Upper lobe of left lung (tissue), 6 donors: ENCODE data around the gene MYO7A. TPM values are rescaled to one million over a fixed set of nuclear protein-coding genes. Genes with fewer than 3 reads are reported as not detected.

Experiments
- ATAC-seq, 2 donors: fragments of 200-7000 bp; cut with Tn5 transposase; one replicate each; pipeline ENCODE4 v1.9.1; 2022; ENCODE audit warnings: mild to moderate bottlenecking in 2 of 2, moderate library complexity in 2 of 2; ENCODE audit not compliant: low FRiP score in 2 of 2
- DNase-seq, 2 donors: peaks; one replicate each; pipeline ENCODE4 v3.0.0-alpha.2; 2019 to 2020
- H3K27ac ChIP-seq, 4 donors: fragments of 200-600 bp; sonication (generic); one replicate each; pipeline ENCODE4 v1.5.1; 2016 to 2019
- H3K27me3 ChIP-seq, 4 donors: fragments of 200-600 bp; sonication (generic); one replicate each; pipeline ENCODE4 v1.5.1; 2017 to 2019
- H3K36me3 ChIP-seq, 4 donors: fragments of 200-600 bp; sonication (generic); one replicate each; pipeline ENCODE4 v1.5.1; 2016 to 2019
- H3K4me1 ChIP-seq, 4 donors: fragments of 200-600 bp; sonication (generic); one replicate each; pipeline ENCODE4 v1.5.1; 2018 to 2019
- H3K4me3 ChIP-seq, 4 donors: fragments of 200-600 bp; sonication (generic); one replicate each; pipeline ENCODE4 v1.5.1; 2017 to 2019; ENCODE audit warnings: mild to moderate bottlenecking in 2 of 4, moderate library complexity in 1 of 4
- H3K9me3 ChIP-seq, 4 donors: fragments of 200-600 bp; sonication (generic); one replicate each; pipeline ENCODE4 v1.5.1; 2018 to 2019
- CTCF ChIP-seq, 6 experiments: fragments of 450-650 bp in 4 of 6; fragments of 200-600 bp in 2 of 6; sonication (generic) in 2 of 6; IDR thresholded peaks; one replicate each; pipeline ENCODE4 v1.5.1; 2016 to 2019; ENCODE audit warnings: antibody characterized with exemption in 6 of 6
- EP300 ChIP-seq, 4 donors: sonication (generic); formaldehyde crosslinking; IDR thresholded peaks; one replicate each; pipeline ENCODE4 v1.5.1; 2017; ENCODE audit warnings: antibody characterized with exemption in 4 of 4, control low read depth in 2 of 4
- POLR2A ChIP-seq, 4 donors: fragments of 450-650 bp; IDR thresholded peaks; one replicate each; pipeline ENCODE4 v1.5.1; 2016 to 2017; ENCODE audit warnings: antibody characterized with exemption in 4 of 4, mild to moderate bottlenecking in 2 of 4
- POLR2AphosphoS5 ChIP-seq, 2 donors: sonication (generic); formaldehyde crosslinking; IDR thresholded peaks; one replicate each; pipeline ENCODE4 v1.5.1; 2017; ENCODE audit warnings: antibody characterized with exemption in 2 of 2
- WGBS, 2 donors: methylation state at CpG; one replicate each; pipeline ENCODE4 v1.1.5; 2017 to 2018; 5-methylcytosine and 5-hydroxymethylcytosine counted together
- total RNA-seq, 6 donors: library from RNA; depleted of rRNA in 4 of 6; stranded (reverse); fragments of >200 nt in 4 of 6; gene quantifications; one replicate each; pipeline versions ENCODE4 v1.1.0 to v1.2.1, GENCODE V29; 2016 to 2021
- donor health status: DM: no; HTN: no; CAD: no; lungs with moderate emphysema.
- donor health status: DM: no; HTN: yes; CAD: no; lungs with severe emphysema.

The MYO7A gene
- total RNA-seq, 6 donors from 2014 or later = 2.4 to 27.2 (median 6.2) TPM

- H3K4me1 ChIP-seq = no peaks in the 10 kb centered on the region
- no peaks in the 10 kb centered on the region for H3K9me3 ChIP-seq
- no peaks in the 10 kb centered on the region for H3K27me3 ChIP-seq
- H3K27ac ChIP-seq = no peak overlapping the region
- DNase-seq = no peak
- 80 to 87% methylated on average over 1 of the region's 1 CpG for WGBS, 2 donors
- no peak for ATAC-seq
- H3K4me3 ChIP-seq = no peak overlapping the region
- no peak for TF ChIP-seq EP300 (IDR thresholded peaks at IDR 0.05)
- TF ChIP-seq POLR2A (IDR thresholded peaks at IDR 0.05) = no peak
- TF ChIP-seq POLR2AphosphoS5 (IDR thresholded peaks at IDR 0.05) = no peak
- no peak for TF ChIP-seq CTCF (IDR thresholded peaks at IDR 0.05)
- H3K36me3 ChIP-seq = no peaks in the 10 kb centered on the region
Observed at GRCh38 chr11:77186302-77186701, 58.3 kb downstream of the MYO7A start.

- peaks cover 0 to 5% (median 0%) of the 10 kb centered on the region in 4 donors for H3K4me1 ChIP-seq
- DNase-seq (no peak), ATAC-seq (no peak)
- H3K9me3 ChIP-seq = no peaks in the 10 kb centered on the region
- no peak overlapping the region for H3K27ac ChIP-seq
- WGBS, 2 donors = 82 to 84% methylated on average over 9 of the region's 9 CpGs
- no peaks in the 10 kb centered on the region for H3K27me3 ChIP-seq
- no peaks in the 10 kb centered on the region for H3K36me3 ChIP-seq
- no peak overlapping the region for H3K4me3 ChIP-seq
- TF ChIP-seq POLR2A (IDR thresholded peaks at IDR 0.05) (no peak), POLR2AphosphoS5 (IDR thresholded peaks at IDR 0.05) (no peak), CTCF (IDR thresholded peaks at IDR 0.05) (no peak), EP300 (IDR thresholded peaks at IDR 0.05) (no peak)
Observed at GRCh38 chr11:77187111-77187750, 59.2 kb downstream of the MYO7A start.

GRCh38 chr11:77187776-77188632, 60.0 kb downstream of the MYO7A start:
- Histone ChIP-seq H3K4me3 (no peak overlapping the region), H3K36me3 (no peaks in the 10 kb centered on the region), H3K9me3 (no peaks in the 10 kb centered on the region), H3K4me1 (peaks cover 0 to 5% (median 0%) of the 10 kb centered on the region in 4 donors), H3K27ac (no peak overlapping the region), H3K27me3 (no peaks in the 10 kb centered on the region)
- 54 to 64% methylated on average over 7 of the region's 7 CpGs for WGBS, 2 donors
- ATAC-seq = peak; percentile 67 to 80
- TF ChIP-seq CTCF (IDR thresholded peaks at IDR 0.05) (peak; percentile 64 to 82 (median 77)), POLR2A (IDR thresholded peaks at IDR 0.05) (no peak), EP300 (IDR thresholded peaks at IDR 0.05) (no peak), POLR2AphosphoS5 (IDR thresholded peaks at IDR 0.05) (no peak)
- peak in 1 of 2 donors; percentile 79 for DNase-seq

- H3K27me3 ChIP-seq = no peaks in the 10 kb centered on the region
- no peaks in the 10 kb centered on the region for H3K9me3 ChIP-seq
- no peak for TF ChIP-seq POLR2AphosphoS5 (IDR thresholded peaks at IDR 0.05)
- TF ChIP-seq CTCF (IDR thresholded peaks at IDR 0.05) = peak in 1 of 6 experiments; percentile 7
- H3K4me1 ChIP-seq = peaks cover 0 to 5% (median 0%) of the 10 kb centered on the region in 4 donors
- H3K27ac ChIP-seq = no peak overlapping the region
- H3K36me3 ChIP-seq = no peaks in the 10 kb centered on the region
- 79 to 92% methylated on average over 10 to 16 of the region's 18 CpGs for WGBS, 2 donors
- DNase-seq = peak in 1 of 2 donors; percentile 66
- ATAC-seq = no peak
- no peak overlapping the region for H3K4me3 ChIP-seq
Observed at GRCh38 chr11:77188633-77189491, 60.8 kb downstream of the MYO7A start.
